Trophoblast cell (in vitro differentiated cells and primary cell): Measurements from ENCODE around the gene ZNF320.

ENCODE experiments used
- DNase-seq, 2 donors: peaks; one replicate each; pipeline ENCODE4 v3.0.0-alpha.2; 2016
- H2AFZ ChIP-seq: 2 replicates; pipeline ENCODE4 v1.6.1; 2013; ENCODE audit warnings: low read length, moderate library complexity, mild to moderate bottlenecking; ENCODE audit not compliant: insufficient read depth, poor library complexity
- H2AK5ac ChIP-seq: 2 replicates; pipeline ENCODE4 v1.6.1; 2013; ENCODE audit warnings: mild to moderate bottlenecking, low read length
- H2BK120ac ChIP-seq: 2 replicates; pipeline ENCODE4 v1.6.1; 2013; ENCODE audit warnings: low read length, mild to moderate bottlenecking, moderate library complexity; ENCODE audit not compliant: insufficient read depth, poor library complexity
- H2BK12ac ChIP-seq: 2 replicates; pipeline ENCODE4 v1.6.1; 2013; ENCODE audit warnings: mild to moderate bottlenecking, low read length, moderate library complexity
- H2BK5ac ChIP-seq: 2 replicates; pipeline ENCODE4 v1.6.1; 2013; ENCODE audit warnings: low read length, low read depth, moderate library complexity, mild to moderate bottlenecking; ENCODE audit not compliant: poor library complexity
- H3K14ac ChIP-seq: 2 replicates; pipeline ENCODE4 v1.6.1; 2013; ENCODE audit warnings: mild to moderate bottlenecking, low read length
- H3K18ac ChIP-seq: 2 replicates; pipeline ENCODE4 v1.6.1; 2013; ENCODE audit warnings: mild to moderate bottlenecking, low read length
- H3K23ac ChIP-seq: 2 replicates; pipeline ENCODE4 v1.6.1; 2013; ENCODE audit warnings: low read length
- H3K27ac ChIP-seq: 2 replicates; pipeline ENCODE4 v1.5.1; 2013; ENCODE audit warnings: low read depth, mild to moderate bottlenecking, inconsistent platforms, low read length, moderate library complexity
- H3K27me3 ChIP-seq: 2 replicates; pipeline ENCODE4 v1.6.1; 2013; ENCODE audit warnings: inconsistent platforms, mild to moderate bottlenecking, low read length, moderate library complexity; ENCODE audit not compliant: insufficient read depth
- H3K36me3 ChIP-seq, 2 experiments: 1 replicate in 1 of 2; 2 replicates in 1 of 2; pipeline ENCODE4 v1.6.1; 2013; ENCODE audit warnings: low read length in 2 of 2, mild to moderate bottlenecking in 2 of 2, moderate library complexity in 1 of 2; ENCODE audit not compliant: insufficient read depth in 2 of 2, control insufficient read depth in 1 of 2
- H3K4ac ChIP-seq: 2 replicates; pipeline ENCODE4 v1.6.1; 2013; ENCODE audit warnings: low read depth, mild to moderate bottlenecking, low read length, moderate library complexity
- H3K4me1 ChIP-seq, 2 experiments: 1 replicate in 1 of 2; 2 replicates in 1 of 2; pipeline ENCODE4 v1.6.1; 2013; ENCODE audit warnings: low read length in 2 of 2, mild to moderate bottlenecking in 2 of 2, moderate library complexity in 1 of 2; ENCODE audit not compliant: insufficient read depth in 2 of 2, control insufficient read depth in 1 of 2
- H3K4me2 ChIP-seq: 2 replicates; pipeline ENCODE4 v1.6.1; 2013; ENCODE audit warnings: inconsistent platforms, mild to moderate bottlenecking, low read length, moderate library complexity
- H3K4me3 ChIP-seq: 2 replicates; pipeline ENCODE4 v1.5.1; 2013; ENCODE audit warnings: mild to moderate bottlenecking, low read depth, low read length, inconsistent platforms
- H3K79me1 ChIP-seq: one replicate; pipeline ENCODE4 v1.6.1; 2013; ENCODE audit warnings: low read length
- H3K79me2 ChIP-seq: 2 replicates; pipeline ENCODE4 v1.6.1; 2013; ENCODE audit warnings: low read length, mild to moderate bottlenecking; ENCODE audit not compliant: control insufficient read depth, insufficient read depth, poor library complexity
- H3K9ac ChIP-seq: 2 replicates; pipeline ENCODE4 v1.6.1; 2013; ENCODE audit warnings: mild to moderate bottlenecking, low read length
- H3K9me3 ChIP-seq: 2 replicates; pipeline ENCODE4 v1.6.1; 2013; ENCODE audit warnings: low read depth, mild to moderate bottlenecking, control low read depth, inconsistent platforms, low read length; ENCODE audit not compliant: insufficient read depth
- H4K12ac ChIP-seq: 2 replicates; pipeline ENCODE4 v1.6.1; 2013; ENCODE audit warnings: low read depth, mild to moderate bottlenecking, low read length, moderate library complexity
- H4K8ac ChIP-seq: 2 replicates; pipeline ENCODE4 v1.6.1; 2013; ENCODE audit warnings: low read depth, mild to moderate bottlenecking, low read length, moderate library complexity
- H4K91ac ChIP-seq: one replicate; pipeline ENCODE4 v1.6.1; 2013; ENCODE audit warnings: low read depth, mild to moderate bottlenecking, low read length, moderate library complexity
- WGBS: extraction: QIAGEN DNeasy Blood & Tissue Kit; methylation state at CpG from one replicate; pipeline ENCODE4 v1.1.7; 2013; ENCODE audit warnings: missing lambda C conversion rate; ENCODE audit not compliant: insufficient read length, insufficient coverage; ENCODE audit errors: extremely low coverage; 5-methylcytosine and 5-hydroxymethylcytosine counted together

ZNF320 gene

GRCh38 chr19:52898101-52898500, 666 bp upstream of the ZNF320 start:
- Histone ChIP-seq H3K9ac (no peak overlapping the region), H2AK5ac (peak overlapping the region; percentile 88), H2BK120ac (peak overlapping the region; percentile 64)

GRCh38 chr19:52896431-52897137, 851 bp downstream of the ZNF320 start:
- H3K79me2 ChIP-seq = peaks cover 20% of the 10 kb centered on the region
- DNase-seq = peak in 1 of 2 donors; percentile 67
- peak overlapping the region; percentile 66 for H2BK5ac ChIP-seq
- H3K27ac ChIP-seq = peak overlapping the region; percentile 97
- H3K4me2 ChIP-seq = peak overlapping the region; percentile 74
- no peaks in the 10 kb centered on the region for H3K27me3 ChIP-seq
- peak overlapping the region; percentile 96 for H3K9ac ChIP-seq
- peak overlapping the region; percentile 96 for H3K4ac ChIP-seq
- H3K18ac ChIP-seq = peak overlapping the region; percentile 95
- H3K4me3 ChIP-seq = peak overlapping the region; percentile 88
- no peaks in the 10 kb centered on the region for H3K9me3 ChIP-seq
- H4K12ac ChIP-seq = peak overlapping the region; percentile 84
- peak overlapping the region; percentile 94 for H3K14ac ChIP-seq
- H3K23ac ChIP-seq = no peak overlapping the region
- H2AFZ ChIP-seq = peak overlapping the region; percentile 62
- WGBS = no CpG with 5 or more reads among the region's 24 CpGs
- H2BK120ac ChIP-seq = peak overlapping the region; percentile 18
- peaks cover 6 to 7% of the 10 kb centered on the region in 2 experiments for H3K36me3 ChIP-seq
- peak overlapping the region; percentile 93 for H4K91ac ChIP-seq
- H2AK5ac ChIP-seq = peak overlapping the region; percentile 93
- peaks cover 10 to 12% of the 10 kb centered on the region in 2 experiments for H3K4me1 ChIP-seq
- peak overlapping the region; percentile 75 for H4K8ac ChIP-seq
- peaks cover 20% of the 10 kb centered on the region for H3K79me1 ChIP-seq
- H2BK12ac ChIP-seq = peak overlapping the region; percentile 78

More at GRCh38 chr19:52898101-52898500, 666 bp upstream of the ZNF320 start:
- H3K4me2 ChIP-seq = peak overlapping the region; percentile 61
- peak; percentile 7 to 43 for DNase-seq
- no CpG with 5 or more reads among the region's 15 CpGs for WGBS
- H2AFZ ChIP-seq = peak overlapping the region; percentile 61
- H3K27me3 ChIP-seq = no peaks in the 10 kb centered on the region
- H3K36me3 ChIP-seq = peaks cover 6% of the 10 kb centered on the region in 2 experiments
- peak overlapping the region; percentile 59 for H3K14ac ChIP-seq
- H3K23ac ChIP-seq = no peak overlapping the region
- no peak overlapping the region for H3K4me3 ChIP-seq
- H3K18ac ChIP-seq = peak overlapping the region; percentile 28
- H2BK12ac ChIP-seq = peak overlapping the region; percentile 37
- H3K4me1 ChIP-seq = peaks cover 10 to 11% of the 10 kb centered on the region in 2 experiments
- H3K4ac ChIP-seq = peak overlapping the region; percentile 13
- peak overlapping the region; percentile 62 for H3K27ac ChIP-seq
- H2BK5ac ChIP-seq = peak overlapping the region; percentile 31
- peak overlapping the region; percentile 68 for H4K8ac ChIP-seq
- H4K12ac ChIP-seq = peak overlapping the region; percentile 74
- no peaks in the 10 kb centered on the region for H3K9me3 ChIP-seq
- peaks cover 19% of the 10 kb centered on the region for H3K79me1 ChIP-seq
- H3K79me2 ChIP-seq = peaks cover 20% of the 10 kb centered on the region
- H4K91ac ChIP-seq = peak overlapping the region; percentile 75

GRCh38 chr19:52891336-52891735, 6.1 kb downstream of the ZNF320 start:
- H3K79me2 ChIP-seq = peaks cover 15% of the 10 kb centered on the region
- H4K12ac ChIP-seq = no peak overlapping the region
- H3K4me2 ChIP-seq = no peak overlapping the region
- no peak overlapping the region for H2AFZ ChIP-seq
- peak overlapping the region; percentile 53 for H4K8ac ChIP-seq
- H3K27ac ChIP-seq = peak overlapping the region; percentile 89
- H3K9me3 ChIP-seq = no peaks in the 10 kb centered on the region
- no peak overlapping the region for H3K4me3 ChIP-seq
- DNase-seq = no peak
- no peaks in the 10 kb centered on the region for H3K27me3 ChIP-seq
- no peak overlapping the region for H3K23ac ChIP-seq
- no peak overlapping the region for H2BK5ac ChIP-seq
- H4K91ac ChIP-seq = no peak overlapping the region
- peak overlapping the region; percentile 58 for H2BK120ac ChIP-seq
- peaks cover 11 to 18% of the 10 kb centered on the region in 2 experiments for H3K4me1 ChIP-seq
- peak overlapping the region; percentile 53 for H2AK5ac ChIP-seq
- WGBS = no CpG with 5 or more reads among the region's 4 CpGs
- no peak overlapping the region for H3K4ac ChIP-seq
- peaks cover 23 to 29% of the 10 kb centered on the region in 2 experiments for H3K36me3 ChIP-seq
- no peak overlapping the region for H3K18ac ChIP-seq
- no peak overlapping the region for H3K14ac ChIP-seq
- H2BK12ac ChIP-seq = no peak overlapping the region
- peaks cover 15% of the 10 kb centered on the region for H3K79me1 ChIP-seq
- H3K9ac ChIP-seq = no peak overlapping the region

GRCh38 chr19:52889931-52890330, 7.5 kb downstream of the ZNF320 start:
- Histone ChIP-seq H2BK5ac (no peak overlapping the region), H3K4me1 (peaks cover 10 to 17% of the 10 kb centered on the region in 2 experiments), H3K9me3 (no peaks in the 10 kb centered on the region), H2BK12ac (no peak overlapping the region), H3K27me3 (no peaks in the 10 kb centered on the region), H3K14ac (no peak overlapping the region), H4K91ac (peak overlapping the region; percentile 91), H3K4ac (no peak overlapping the region), H2BK120ac (no peak overlapping the region), H3K9ac (no peak overlapping the region), H4K12ac (no peak overlapping the region), H3K23ac (no peak overlapping the region), H2AK5ac (no peak overlapping the region), H3K79me1 (peaks cover 13% of the 10 kb centered on the region), H4K8ac (no peak overlapping the region), H3K36me3 (peaks cover 30 to 36% of the 10 kb centered on the region in 2 experiments), H2AFZ (no peak overlapping the region), H3K4me2 (no peak overlapping the region), H3K79me2 (peaks cover 9% of the 10 kb centered on the region), H3K18ac (no peak overlapping the region), H3K4me3 (no peak overlapping the region), H3K27ac (peak overlapping the region; percentile 89)
- WGBS = no CpG with 5 or more reads among the region's 4 CpGs
- peak; percentile 92 to 94 for DNase-seq
